Parathyroid adenoma (tissue), 2 donors: ENCODE measurements around the gene NUP188.

Experiments
- H2AFZ ChIP-seq: fragments of 300-600 bp; sonication (generic); one replicate; pipeline ENCODE4 v1.7.0; 2017; ENCODE audit warnings: antibody characterized with exemption, mild to moderate bottlenecking
- H3K27ac ChIP-seq: fragments of 300-600 bp; sonication (generic); one replicate; pipeline ENCODE4 v1.7.0; 2017
- H3K27me3 ChIP-seq: fragments of 300-600 bp; sonication (generic); one replicate; pipeline ENCODE4 v1.7.0; 2017; ENCODE audit warnings: low read length; ENCODE audit not compliant: control insufficient read depth, insufficient read depth
- H3K36me3 ChIP-seq: fragments of 300-600 bp; sonication (generic); one replicate; pipeline ENCODE4 v1.7.0; 2017; ENCODE audit warnings: low read length; ENCODE audit not compliant: control insufficient read depth, insufficient read depth
- H3K4me1 ChIP-seq: fragments of 300-600 bp; sonication (generic); one replicate; pipeline ENCODE4 v1.7.0; 2017; ENCODE audit warnings: control low read depth
- H3K4me2 ChIP-seq: fragments of 300-600 bp; sonication (generic); one replicate; pipeline ENCODE4 v1.7.0; 2017; ENCODE audit warnings: low read length
- H3K4me3 ChIP-seq: fragments of 300-600 bp; sonication (generic); one replicate; pipeline ENCODE4 v1.7.0; 2017; ENCODE audit warnings: low read depth, low read length
- H3K79me2 ChIP-seq: fragments of 300-600 bp; sonication (generic); one replicate; pipeline ENCODE4 v1.7.0; 2017; ENCODE audit warnings: control low read depth
- H3K9ac ChIP-seq: fragments of 300-600 bp; sonication (generic); one replicate; pipeline ENCODE4 v1.7.0; 2017; ENCODE audit warnings: mild to moderate bottlenecking
- H3K9me3 ChIP-seq: fragments of 300-600 bp; sonication (generic); one replicate; pipeline ENCODE4 v1.7.0; 2017; ENCODE audit warnings: low read length; ENCODE audit not compliant: control insufficient read depth
- CTCF ChIP-seq: fragments of 300-600 bp; sonication (generic); IDR thresholded peaks from one replicate; pipeline ENCODE4 v1.7.0; 2017; ENCODE audit warnings: antibody characterized with exemption, mild to moderate bottlenecking
- donor health status: primary hyperparathyroidism.

The NUP188 gene

GRCh38 chr9:128929560-128929959 is 17.9 kb upstream of the NUP188 start:
- Histone ChIP-seq H3K27ac (no peak overlapping the region), H3K36me3 (no peaks in the 10 kb centered on the region), H3K27me3 (no peaks in the 10 kb centered on the region), H3K4me3 (no peak overlapping the region), H2AFZ (no peak overlapping the region), H3K9me3 (no peaks in the 10 kb centered on the region), H3K9ac (no peak overlapping the region), H3K4me2 (no peak overlapping the region), H3K4me1 (no peaks in the 10 kb centered on the region), H3K79me2 (no peaks in the 10 kb centered on the region)
- no peak for TF ChIP-seq CTCF

GRCh38 chr9:128933731-128934130 is 13.8 kb upstream of the NUP188 start:
- Histone ChIP-seq H3K4me3 (no peak overlapping the region), H3K4me2 (no peak overlapping the region), H3K27ac (no peak overlapping the region), H3K9ac (no peak overlapping the region), H3K79me2 (no peaks in the 10 kb centered on the region), H3K4me1 (no peaks in the 10 kb centered on the region), H3K9me3 (no peaks in the 10 kb centered on the region), H3K27me3 (no peaks in the 10 kb centered on the region), H3K36me3 (no peaks in the 10 kb centered on the region), H2AFZ (no peak overlapping the region)
- TF ChIP-seq CTCF, result no peak

- TF ChIP-seq CTCF, result no peak
- H2AFZ ChIP-seq, result no peak overlapping the region
- no peak overlapping the region for H3K4me2 ChIP-seq
Observed at GRCh38 chr9:128936171-128936865, 11.2 kb upstream of the NUP188 start.

GRCh38 chr9:128937310-128938165 is 10.0 kb upstream of the NUP188 start:
- H3K27ac ChIP-seq, result no peak overlapping the region
- no peaks in the 10 kb centered on the region for H3K36me3 ChIP-seq
- no peak overlapping the region for H3K9ac ChIP-seq
- no peak for TF ChIP-seq CTCF
- no peaks in the 10 kb centered on the region for H3K9me3 ChIP-seq
- no peaks in the 10 kb centered on the region for H3K4me1 ChIP-seq
- H2AFZ ChIP-seq, result no peak overlapping the region
- no peak overlapping the region for H3K4me2 ChIP-seq
- no peak overlapping the region for H3K4me3 ChIP-seq
- no peaks in the 10 kb centered on the region for H3K79me2 ChIP-seq
- no peaks in the 10 kb centered on the region for H3K27me3 ChIP-seq

More at GRCh38 chr9:128936171-128936865, 11.2 kb upstream of the NUP188 start:
- Histone ChIP-seq H3K27ac (no peak overlapping the region), H3K4me3 (no peak overlapping the region), H3K4me1 (no peaks in the 10 kb centered on the region), H3K9me3 (no peaks in the 10 kb centered on the region), H3K27me3 (no peaks in the 10 kb centered on the region), H3K79me2 (no peaks in the 10 kb centered on the region), H3K9ac (no peak overlapping the region), H3K36me3 (no peaks in the 10 kb centered on the region)
